ENCODE results near the gene SLC2A13.

GRCh38 chr12:39988574-39988973 is 117.3 kb downstream of the SLC2A13 start:
- TF ChIP-seq CTCF (IDR thresholded peaks at IDR 0.05) (no peak), POLR2A (IDR thresholded peaks at IDR 0.05) (no peak)
